Endothelial cell of umbilical vein (primary cell): Measurements from ENCODE around the gene HOXA10. TPM values are rescaled to one million over a fixed set of nuclear protein-coding genes. Genes with fewer than 3 reads are reported as not detected.

ENCODE experiments used
- BruUV-seq: library from RNA; stranded (reverse); fragments of 400-500 nt; replicated peaks from 2 replicates; lab custom pipeline; 2021; lab: Mats Ljungman, UMichigan
- CTCF ChIA-PET: fragments of 300-600, 350-600 bp; sonication (Branson Sonifier 250); formaldehyde crosslinking; loops from one replicate; lab custom pipeline; 2021; ENCODE audit warnings: antibody characterized with exemption, inconsistent platforms; lab: Charles Lee
- POLR2A ChIA-PET: fragments of 300-600, 350-600 bp; sonication (Branson Sonifier 250); formaldehyde crosslinking; loops from one replicate; lab custom pipeline; 2021; ENCODE audit warnings: antibody characterized with exemption, inconsistent platforms; lab: Charles Lee
- DNase-seq: peaks from one replicate; pipeline ENCODE4 v3.0.0-alpha.2; 2011; ENCODE audit warnings: low read depth, low spot score
- FAIRE-seq: peaks from 2 replicates; lab custom pipeline; 2011; peaks lifted over from hg19 to GRCh38; lab: Jason Lieb, UNC
- H2AFZ ChIP-seq: 2 replicates; pipeline ENCODE4 v1.6.0; 2012; ENCODE audit warnings: low read depth, low read length, control low read depth, inconsistent platforms
- H3K27ac ChIP-seq: 2 replicates; pipeline ENCODE4 v1.5.1; 2011; ENCODE audit warnings: low read depth, mild to moderate bottlenecking, control low read depth, low read length, moderate library complexity; ENCODE audit not compliant: insufficient read depth
- H3K27me3 ChIP-seq, 2 experiments: 2 replicates each; pipeline versions ENCODE4 v1.6.0 to v1.6.1; 2011; ENCODE audit warnings: low read length in 2 of 2, mixed read lengths in 1 of 2; ENCODE audit not compliant: control insufficient read depth in 2 of 2, insufficient read depth in 2 of 2
- H3K36me3 ChIP-seq, 2 experiments: 2 replicates in 1 of 2; 3 replicates in 1 of 2; pipeline ENCODE4 v1.5.1; 2011; ENCODE audit warnings: low read length in 2 of 2, mild to moderate bottlenecking in 1 of 2, moderate library complexity in 1 of 2; ENCODE audit not compliant: control insufficient read depth in 2 of 2, insufficient read depth in 2 of 2; ENCODE audit errors: extremely low read depth in 1 of 2
- H3K4me1 ChIP-seq: 3 replicates; pipeline ENCODE4 v1.5.1; 2011; ENCODE audit warnings: mild to moderate bottlenecking, low read length; ENCODE audit not compliant: control insufficient read depth, insufficient read depth; ENCODE audit errors: extremely low read depth
- H3K4me2 ChIP-seq: 2 replicates; pipeline ENCODE4 v1.6.1; 2011; ENCODE audit warnings: low read length, control low read depth, mixed read lengths; ENCODE audit not compliant: insufficient read depth
- H3K4me3 ChIP-seq, 3 experiments: fragments of 200-600 bp in 1 of 3; sonication (generic), shearing (Covaris generic) in 1 of 3; replicated peaks in 1 of 3; 2 replicates each; pipeline ENCODE4 v1.5.1; 2011 to 2016; ENCODE audit warnings: control low read depth in 3 of 3, low read length in 3 of 3, mild to moderate bottlenecking in 2 of 3, inconsistent platforms in 1 of 3, low read depth in 1 of 3, moderate library complexity in 1 of 3; ENCODE audit not compliant: insufficient read depth in 1 of 3
- H3K79me2 ChIP-seq: 2 replicates; pipeline ENCODE4 v1.6.0; 2012; ENCODE audit warnings: low read length, inconsistent platforms; ENCODE audit not compliant: control insufficient read depth, insufficient read depth
- H3K9ac ChIP-seq: replicated peaks from 2 replicates; pipeline ENCODE3; 2011; ENCODE audit warnings: low read length, control low read depth; ENCODE audit not compliant: insufficient read depth; ENCODE audit errors: extremely low read depth
- H3K9me1 ChIP-seq: replicated peaks from 3 replicates; pipeline ENCODE4 v1.6.0; 2011; ENCODE audit warnings: mild to moderate bottlenecking, low read length; ENCODE audit not compliant: control insufficient read depth, insufficient read depth; ENCODE audit errors: extremely low read depth
- H3K9me3 ChIP-seq: replicated peaks from 2 replicates; pipeline ENCODE4 v1.5.1; 2012; ENCODE audit warnings: low read length, inconsistent platforms; ENCODE audit not compliant: control insufficient read depth, insufficient read depth
- H4K20me1 ChIP-seq: replicated peaks from 2 replicates; pipeline ENCODE3; 2011; ENCODE audit warnings: mild to moderate bottlenecking, low read length; ENCODE audit not compliant: control insufficient read depth, insufficient read depth; ENCODE audit errors: extremely low read depth
- CTCF ChIP-seq, 2 donors: IDR thresholded peaks; 1 replicate in 1 of 2; 2 replicates in 1 of 2; pipeline ENCODE4 v1.5.1; 2011; ENCODE audit warnings: low read length in 2 of 2, mild to moderate bottlenecking in 2 of 2, moderate library complexity in 2 of 2, control low read depth in 1 of 2, inconsistent platforms in 1 of 2, low read depth in 1 of 2; ENCODE audit not compliant: insufficient read depth in 1 of 2; ENCODE audit errors: extremely low read depth in 1 of 2
- EZH2 ChIP-seq: IDR thresholded peaks from 2 replicates; pipeline ENCODE4 v1.6.1; 2012; ENCODE audit warnings: borderline replicate concordance, low read depth, mild to moderate bottlenecking, moderate library complexity, low read length, inconsistent platforms; ENCODE audit not compliant: severe bottlenecking
- FOS ChIP-seq: IDR thresholded peaks from 2 replicates; pipeline ENCODE4 v1.6.1; 2011; ENCODE audit warnings: mild to moderate bottlenecking, low read length, moderate library complexity, borderline replicate concordance; ENCODE audit not compliant: insufficient read depth
- MAX ChIP-seq: IDR thresholded peaks from 2 replicates; pipeline ENCODE4 v1.6.1; 2011; ENCODE audit not compliant: insufficient read depth, insufficient read length
- MYC ChIP-seq: IDR thresholded peaks from one replicate; pipeline ENCODE4 v1.6.1; 2011; ENCODE audit warnings: mild to moderate bottlenecking, low read depth, low read length
- POLR2AphosphoS5 ChIP-seq: IDR thresholded peaks from 2 replicates; pipeline ENCODE4 v1.6.1; 2012; ENCODE audit warnings: low read depth, mild to moderate bottlenecking, control low read depth, low read length, moderate library complexity; ENCODE audit not compliant: insufficient read depth
- dilution Hi-C: fragments of 300-500 bp; cut with MboI; formaldehyde crosslinking; loops from one replicate; pipeline ENCODE4 v1.15.0; 2019; ENCODE audit warnings: low sequenced_read_pairs; ENCODE audit not compliant: extremely low pct_ligation_motif_present
- intact Hi-C: fragments of 100-400 bp; cut with micrococcal nuclease; formaldehyde crosslinking; loops from one replicate; pipeline ENCODE4 v1.10.0; 2022
- polyA plus RNA-seq, 4 experiments: library from polyadenylated mRNA; depleted of rRNA in 3 of 4; stranded (reverse) in 3 of 4; unstranded in 1 of 4; fragments of >200 nt; gene quantifications; 2 replicates each; pipeline versions ENCODE4 v1.2.1 to v1.2.3, GENCODE V29; 2011 to 2012; ENCODE audit warnings: missing spikeins in 1 of 4
- total RNA-seq: library from RNA; stranded (reverse); gene quantifications from 2 replicates; pipeline ENCODE4 v1.2.3, GENCODE V29; 2021

HOXA10 gene
- total and polyA plus RNA-seq, 2 donors (not counting 3 experiments of a cell fraction or from before 2014, with no cell fraction given): 24.4 to 30.3 TPM

GRCh38 chr7:27148031-27148755 lies 25.9 kb downstream of the HOXA10 start:
- no peaks in the 10 kb centered on the region for H3K9me1 ChIP-seq
- peak; percentile 76 for DNase-seq
- peaks cover 96% of the 10 kb centered on the region for H3K79me2 ChIP-seq
- dilution Hi-C loops: no loop called here
- no peak overlapping the region for H2AFZ ChIP-seq
- CTCF ChIA-PET: interaction anchor here (0.6 to 5.6 kb wide), 10 partner anchors 8 to 778 kb away, joined by 3 to 83 read pairs (median 6); partner anchors contain the start of gene HOXA9
- peak overlapping the region; percentile 65 for H3K9ac ChIP-seq
- peaks cover 0 to 12% of the 10 kb centered on the region in 2 experiments for H3K36me3 ChIP-seq
- H3K4me2 ChIP-seq: peak overlapping the region; percentile 78
- H3K4me1 ChIP-seq: peaks cover 65% of the 10 kb centered on the region
- POLR2A ChIA-PET: interaction anchor here (0.7 to 1.3 kb wide), 4 partner anchors 11 to 947 kb away, joined by 3 to 8 read pairs (median 3); partner anchors contain the start of gene CBX3
- intact Hi-C loops: no loop called here
- TF ChIP-seq EZH2: no peak
- no peak for TF ChIP-seq FOS
- no peak for TF ChIP-seq POLR2AphosphoS5
- H3K9me3 ChIP-seq: no peaks in the 10 kb centered on the region
- H3K4me3 ChIP-seq: peak overlapping the region; percentile 9 to 85 (median 54)
- H3K27me3 ChIP-seq: no peaks in the 10 kb centered on the region
- no peaks in the 10 kb centered on the region for H4K20me1 ChIP-seq
- FAIRE-seq: no peak
- peak overlapping the region; percentile 67 for H3K27ac ChIP-seq
- BruUV-seq: no TSS peak

GRCh38 chr7:27147199-27148030 lies 26.7 kb downstream of the HOXA10 start, which contains the start of gene HOXA6:
TSS of gene HOXA6 (minus strand) at chr7:27147774. CDS start at chr7:27147749, 25 bp downstream.
- intact Hi-C loops: no loop called here
- no TSS peak for BruUV-seq

More at GRCh38 chr7:27147199-27148030, 26.7 kb downstream of the HOXA10 start, which contains the start of gene HOXA6:
- Histone ChIP-seq H3K36me3 (peaks cover 0 to 14% of the 10 kb centered on the region in 2 experiments), H3K9ac (peak within 1 kb of the TSS; percentile 65), H3K9me3 (no peaks in the 10 kb centered on the region), H3K27ac (peak within 1 kb of the TSS; percentile 67), H2AFZ (no peak within 1 kb of the TSS), H3K4me3 (peak within 1 kb of the TSS; percentile 9 to 85 (median 54)), H4K20me1 (no peaks in the 10 kb centered on the region), H3K27me3 (no peaks in the 10 kb centered on the region), H3K79me2 (peaks cover 97% of the 10 kb centered on the region), H3K9me1 (no peaks in the 10 kb centered on the region), H3K4me1 (peaks cover 59% of the 10 kb centered on the region), H3K4me2 (peak within 1 kb of the TSS; percentile 78)
- ChIA-PET CTCF (interaction anchor here (0.6 to 7.0 kb wide), 11 partner anchors 8 to 777 kb away, joined by 3 to 83 read pairs (median 6); partner anchors contain the start of gene HOXA7), POLR2A (interaction anchor here (1.1 to 1.3 kb wide), 2 partner anchors 12 to 14 kb away, joined by 3 to 8 read pairs; no protein-coding TSS in a partner anchor)
- DNase-seq (peak; percentile 76), FAIRE-seq (peak; percentile 80)
- no peak for TF ChIP-seq CTCF (IDR thresholded peaks at IDR 0.05; ENCODE audit: extremely low read depth in 1 of 2, insufficient read depth in 1 of 2, low read depth in 1 of 2, low read length in 2 of 2)
- no peak for TF ChIP-seq MYC
- no peak for TF ChIP-seq FOS
- no peak for TF ChIP-seq MAX
- dilution Hi-C loops: no loop called here
